CD14-positive monocyte (primary cell): ENCODE results near the gene ABCB7. TPM values are rescaled to one million over a fixed set of nuclear protein-coding genes. Genes with fewer than 3 reads are reported as not detected.
A peak's percentile ranks its signal among the peaks of the same experiment; 100 is the strongest.

Source experiments
- DNase-seq, 3 donors: peaks; one replicate each; pipeline ENCODE4 v3.0.0-alpha.2; 2011 to 2022
- H2AFZ ChIP-seq: 2 replicates; pipeline ENCODE4 v1.6.0; 2012; ENCODE audit warnings: mild to moderate bottlenecking, low read depth, low read length, inconsistent platforms; ENCODE audit not compliant: insufficient read depth, poor library complexity, severe bottlenecking
- H3K27ac ChIP-seq, 2 donors: 1 replicate in 1 of 2; 2 replicates in 1 of 2; pipeline ENCODE4 v1.5.1; 2012 to 2013; ENCODE audit warnings: low read length in 2 of 2, control low read depth in 1 of 2, inconsistent platforms in 1 of 2, low read depth in 1 of 2, mild to moderate bottlenecking in 1 of 2
- H3K27me3 ChIP-seq, 2 donors: one replicate each; pipeline versions ENCODE4 v1.6.0 to v1.6.1; 2011 to 2013; ENCODE audit warnings: low read length in 2 of 2; ENCODE audit not compliant: control insufficient read depth in 2 of 2, insufficient read depth in 2 of 2
- H3K36me3 ChIP-seq, 2 donors: replicated peaks in 1 of 2; 1 replicate in 1 of 2; 2 replicates in 1 of 2; pipeline versions ENCODE4 v1.5.1 to v1.6.1; 2012 to 2013; ENCODE audit warnings: low read length in 2 of 2, control low read depth in 1 of 2, inconsistent platforms in 1 of 2, mild to moderate bottlenecking in 1 of 2; ENCODE audit not compliant: insufficient read depth in 2 of 2, control insufficient read depth in 1 of 2
- H3K4me1 ChIP-seq, 2 donors: 1 replicate in 1 of 2; 2 replicates in 1 of 2; pipeline versions ENCODE4 v1.5.1 to v1.6.1; 2012 to 2013; ENCODE audit warnings: low read length in 2 of 2, control low read depth in 1 of 2, inconsistent platforms in 1 of 2, mild to moderate bottlenecking in 1 of 2, moderate library complexity in 1 of 2; ENCODE audit not compliant: insufficient read depth in 2 of 2, control insufficient read depth in 1 of 2
- H3K4me2 ChIP-seq: replicated peaks from 2 replicates; pipeline ENCODE3; 2012; ENCODE audit warnings: low read length, moderate library complexity, mild to moderate bottlenecking; ENCODE audit not compliant: poor library complexity, severe bottlenecking; ENCODE audit errors: extremely low read depth
- H3K4me3 ChIP-seq, 3 experiments: fragments of 200-600 bp in 1 of 3; sonication (generic) in 1 of 3; replicated peaks in 1 of 3; 1 replicate in 2 of 3; 2 replicates in 1 of 3; pipeline ENCODE4 v1.5.1; 2011 to 2013; ENCODE audit warnings: low read length in 3 of 3, mild to moderate bottlenecking in 3 of 3, control low read depth in 2 of 3, low read depth in 2 of 3, inconsistent platforms in 1 of 3, moderate library complexity in 1 of 3
- H3K79me2 ChIP-seq: 2 replicates; pipeline ENCODE4 v1.6.0; 2012; ENCODE audit warnings: mild to moderate bottlenecking, control low read depth, inconsistent platforms, low read length, moderate library complexity; ENCODE audit not compliant: insufficient read depth
- H3K9ac ChIP-seq: 2 replicates; pipeline ENCODE4 v1.6.0; 2017; ENCODE audit warnings: low read length, mild to moderate bottlenecking; ENCODE audit not compliant: insufficient read depth, poor library complexity, severe bottlenecking
- H3K9me3 ChIP-seq, 2 donors: replicated peaks in 1 of 2; 1 replicate in 1 of 2; 2 replicates in 1 of 2; pipeline versions ENCODE4 v1.5.1 to v1.6.1; 2012 to 2013; ENCODE audit warnings: low read length in 2 of 2, control low read depth in 1 of 2; ENCODE audit not compliant: control insufficient read depth in 1 of 2, insufficient read depth in 1 of 2
- H4K20me1 ChIP-seq: 2 replicates; pipeline ENCODE4 v1.6.0; 2012; ENCODE audit warnings: mild to moderate bottlenecking, low read length, control low read depth, moderate library complexity; ENCODE audit not compliant: insufficient read depth
- H3K27ac Mint-ChIP-seq, 7 donors: one replicate each; pipeline ENCODE4 v1.8.0; 2020; ENCODE audit warnings: mild to moderate bottlenecking in 7 of 7, mixed read lengths in 7 of 7, moderate library complexity in 6 of 7, inconsistent platforms in 2 of 7
- H3K27me3 Mint-ChIP-seq, 3 donors: one replicate each; pipeline ENCODE4 v1.8.0; 2021 to 2022; ENCODE audit warnings: low read depth in 3 of 3, mild to moderate bottlenecking in 3 of 3, mixed read lengths in 3 of 3, moderate library complexity in 3 of 3, inconsistent platforms in 1 of 3
- H3K36me3 Mint-ChIP-seq, 2 donors: one replicate each; pipeline ENCODE4 v1.8.0; 2020; ENCODE audit warnings: mixed read lengths in 2 of 2, inconsistent platforms in 1 of 2, mild to moderate bottlenecking in 1 of 2
- H3K4me1 Mint-ChIP-seq: one replicate; pipeline ENCODE4 v1.8.0; 2020; ENCODE audit warnings: mild to moderate bottlenecking, mixed read lengths
- H3K4me3 Mint-ChIP-seq, 2 donors: one replicate each; pipeline ENCODE4 v1.8.0; 2020; ENCODE audit warnings: mild to moderate bottlenecking in 2 of 2, mixed read lengths in 2 of 2, moderate library complexity in 1 of 2
- H3K9me3 Mint-ChIP-seq, 7 donors: one replicate each; pipeline ENCODE4 v1.8.0; 2020 to 2022; ENCODE audit warnings: mixed read lengths in 7 of 7, mild to moderate bottlenecking in 6 of 7, moderate library complexity in 6 of 7, inconsistent platforms in 2 of 7
- CTCF ChIP-seq: fragments of 200-600 bp; IDR thresholded peaks from one replicate; pipeline ENCODE4 v1.8.0; 2022; ENCODE audit warnings: antibody characterized with exemption, mild to moderate bottlenecking
- WGBS: methylation state at CpG from one replicate; pipeline ENCODE4 v1.1.5; 2013; ENCODE audit warnings: missing lambda C conversion rate; ENCODE audit not compliant: insufficient coverage; 5-methylcytosine and 5-hydroxymethylcytosine counted together
- intact Hi-C, 2 donors: fragments of 100-400 bp; cut with micrococcal nuclease; formaldehyde crosslinking; loops; one replicate each; pipeline versions ENCODE4 v1.15.0 to v1.15.1; 2023
- polyA plus RNA-seq, 3 donors: library from polyadenylated mRNA; depleted of rRNA in 1 of 3; unstranded in 2 of 3; stranded (reverse) in 1 of 3; fragments of 300-500 nt in 2 of 3; fragments of >200 nt in 1 of 3; fragmentation: Illumina TruSeq in 2 of 3; gene quantifications; 1 replicate in 2 of 3; 2 replicates in 1 of 3; pipeline ENCODE4 v1.2.3, GENCODE V29; 2012 to 2021

ABCB7 gene
- polyA plus RNA-seq, 3 donors, result 14.8 to 19.7 (median 18.5) TPM

DNA sequence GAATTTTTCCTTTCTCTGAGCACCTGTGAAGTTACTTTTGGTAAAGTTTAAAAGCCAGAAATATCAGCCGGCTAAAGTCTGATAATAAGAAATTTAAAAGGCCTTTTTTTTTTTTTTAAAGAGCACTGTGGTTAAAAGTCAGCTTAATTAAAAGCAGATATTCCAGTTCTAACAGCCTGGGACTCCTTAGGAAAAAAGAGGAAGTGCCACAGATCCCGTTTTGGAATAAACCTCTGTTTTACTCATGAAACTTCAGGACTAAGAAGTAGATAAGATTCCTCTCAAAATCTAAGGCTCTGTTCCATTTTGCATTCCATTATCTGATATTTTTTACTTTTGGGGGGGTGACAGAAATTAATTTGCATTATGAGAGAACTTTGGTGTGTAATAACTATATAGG lies 37.8 kb downstream of the ABCB7 start:
- H3K36me3 ChIP-seq, result no peaks in the 10 kb centered on the region
- no CpG with 5 or more reads among the region's 2 CpGs for WGBS

GRCh38 chrX:75115707-75116413 lies 40.2 kb downstream of the ABCB7 start:
- WGBS, result 87% methylated on average over 3 of the region's 5 CpGs
- H3K9me3 Mint-ChIP-seq, result peaks cover 0 to 2% (median 0%) of the 10 kb centered on the region in 7 donors
- Histone ChIP-seq H3K9me3 (no peaks in the 10 kb centered on the region), H4K20me1 (no peaks in the 10 kb centered on the region), H3K36me3 (peaks cover 3 to 7% of the 10 kb centered on the region in 2 donors), H3K79me2 (no peaks in the 10 kb centered on the region), H3K27ac (no peak overlapping the region), H3K4me2 (no peak overlapping the region), H3K9ac (no peak overlapping the region), H3K27me3 (no peaks in the 10 kb centered on the region), H3K4me1 (no peaks in the 10 kb centered on the region), H3K4me3 (no peak overlapping the region), H2AFZ (no peak overlapping the region)
- peaks cover 3 to 8% of the 10 kb centered on the region in 2 donors for H3K36me3 Mint-ChIP-seq
- H3K4me3 Mint-ChIP-seq, result no peak overlapping the region
- no peak for DNase-seq
- no peaks in the 10 kb centered on the region for H3K4me1 Mint-ChIP-seq
- H3K27me3 Mint-ChIP-seq, result no peaks in the 10 kb centered on the region
- no peak for TF ChIP-seq CTCF
- intact Hi-C loops, result no loop called here
- no peak overlapping the region for H3K27ac Mint-ChIP-seq

More for the DNA sequence above, 37.8 kb downstream of the ABCB7 start:
- intact Hi-C loops, result no loop called here
- H3K4me3 ChIP-seq, result no peak overlapping the region
- no peaks in the 10 kb centered on the region for H3K4me1 ChIP-seq
- H3K27me3 Mint-ChIP-seq, result no peaks in the 10 kb centered on the region
- no peak overlapping the region for H3K4me3 Mint-ChIP-seq
- no peaks in the 10 kb centered on the region for H3K79me2 ChIP-seq
- H3K36me3 Mint-ChIP-seq, result peaks cover 0 to 3% of the 10 kb centered on the region in 2 donors
- DNase-seq, result no peak
- no peak overlapping the region for H3K4me2 ChIP-seq
- no peak for TF ChIP-seq CTCF
- H3K27ac ChIP-seq, result no peak overlapping the region
- no peaks in the 10 kb centered on the region for H4K20me1 ChIP-seq
- H2AFZ ChIP-seq, result no peak overlapping the region
- no peaks in the 10 kb centered on the region for H3K27me3 ChIP-seq
- no peaks in the 10 kb centered on the region for H3K9me3 ChIP-seq
- H3K9me3 Mint-ChIP-seq, result peaks cover 0 to 2% (median 2%) of the 10 kb centered on the region in 7 donors
- H3K4me1 Mint-ChIP-seq, result no peaks in the 10 kb centered on the region
- peak overlapping the region in 1 of 7 donors; percentile 26 for H3K27ac Mint-ChIP-seq
- no peak overlapping the region for H3K9ac ChIP-seq
